ENCODE data around the gene ITGA6.

Gene ITGA6

GRCh38 chr2:172405673-172406072, 21.7 kb upstream of the ITGA6 start:
- ATAC-seq = no peak

GRCh38 chr2:172408143-172408766, 19.1 kb upstream of the ITGA6 start:
- peaks cover 9% of the 10 kb centered on the region for H3K27me3 Mint-ChIP-seq
- ATAC-seq = no peak
- peaks cover 4% of the 10 kb centered on the region for H3K9me3 Mint-ChIP-seq
- no peak overlapping the region for H3K27ac Mint-ChIP-seq
- no peak overlapping the region for H3K4me3 Mint-ChIP-seq
- H3K4me1 Mint-ChIP-seq = no peaks in the 10 kb centered on the region
- H3K36me3 Mint-ChIP-seq = no peaks in the 10 kb centered on the region

More at GRCh38 chr2:172405673-172406072, 21.7 kb upstream of the ITGA6 start:
- Mint-ChIP-seq H3K27me3 (peaks cover 9% of the 10 kb centered on the region), H3K9me3 (peaks cover 4% of the 10 kb centered on the region), H3K4me1 (no peaks in the 10 kb centered on the region), H3K4me3 (no peak overlapping the region), H3K36me3 (no peaks in the 10 kb centered on the region), H3K27ac (no peak overlapping the region)

GRCh38 chr2:172409042-172409441, 18.3 kb upstream of the ITGA6 start:
- Mint-ChIP-seq H3K4me3 (no peak overlapping the region), H3K36me3 (no peaks in the 10 kb centered on the region), H3K27me3 (peaks cover under 1% of the 10 kb centered on the region), H3K9me3 (peaks cover 4% of the 10 kb centered on the region), H3K27ac (no peak overlapping the region), H3K4me1 (no peaks in the 10 kb centered on the region)
- no peak for ATAC-seq

GRCh38 chr2:172412984-172413492, 14.3 kb upstream of the ITGA6 start:
- no peaks in the 10 kb centered on the region for H3K4me1 Mint-ChIP-seq
- peaks cover 5% of the 10 kb centered on the region for H3K27me3 Mint-ChIP-seq
- H3K36me3 Mint-ChIP-seq = no peaks in the 10 kb centered on the region
- no peak overlapping the region for H3K27ac Mint-ChIP-seq
- H3K9me3 Mint-ChIP-seq = no peaks in the 10 kb centered on the region
- ATAC-seq = no peak
- no peak overlapping the region for H3K4me3 Mint-ChIP-seq

- no peaks in the 10 kb centered on the region for H3K4me1 Mint-ChIP-seq
- no peak overlapping the region for H3K27ac Mint-ChIP-seq
- ATAC-seq = no peak
- no peaks in the 10 kb centered on the region for H3K9me3 Mint-ChIP-seq
- no peaks in the 10 kb centered on the region for H3K36me3 Mint-ChIP-seq
- no peak overlapping the region for H3K4me3 Mint-ChIP-seq
- H3K27me3 Mint-ChIP-seq = peaks cover 19% of the 10 kb centered on the region
These were observed 12.1 kb upstream of the ITGA6 start for GRCh38 chr2:172415157-172415864.

DNA sequence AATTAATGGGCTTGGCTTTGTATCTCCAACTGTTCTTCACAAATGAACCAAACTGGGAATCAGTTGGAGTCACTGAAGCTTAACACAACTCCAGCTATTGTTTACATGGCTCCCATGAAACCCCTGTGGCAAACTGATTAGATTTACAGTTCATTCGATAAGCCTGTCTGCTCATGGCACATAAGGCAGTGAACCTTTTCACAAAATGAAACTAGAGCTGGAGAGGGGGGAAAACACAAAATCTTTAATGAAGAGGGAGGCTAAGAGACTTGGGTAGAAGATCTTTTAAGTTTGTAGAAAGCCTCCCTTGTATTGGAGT, 11.6 kb upstream of the ITGA6 start:
- H3K4me1 Mint-ChIP-seq = no peaks in the 10 kb centered on the region
- H3K27ac Mint-ChIP-seq = no peak overlapping the region
- H3K27me3 Mint-ChIP-seq = peaks cover 23% of the 10 kb centered on the region
- ATAC-seq = no peak
- no peaks in the 10 kb centered on the region for H3K9me3 Mint-ChIP-seq
- H3K4me3 Mint-ChIP-seq = no peak overlapping the region
- no peaks in the 10 kb centered on the region for H3K36me3 Mint-ChIP-seq

- H3K4me1 Mint-ChIP-seq = no peaks in the 10 kb centered on the region
- no peak for ATAC-seq
- H3K4me3 Mint-ChIP-seq = no peak overlapping the region
- H3K27ac Mint-ChIP-seq = no peak overlapping the region
- peaks cover 31% of the 10 kb centered on the region for H3K27me3 Mint-ChIP-seq
- H3K36me3 Mint-ChIP-seq = no peaks in the 10 kb centered on the region
- H3K9me3 Mint-ChIP-seq = no peaks in the 10 kb centered on the region
These were observed 10.8 kb upstream of the ITGA6 start for GRCh38 chr2:172416447-172417058.

DNA sequence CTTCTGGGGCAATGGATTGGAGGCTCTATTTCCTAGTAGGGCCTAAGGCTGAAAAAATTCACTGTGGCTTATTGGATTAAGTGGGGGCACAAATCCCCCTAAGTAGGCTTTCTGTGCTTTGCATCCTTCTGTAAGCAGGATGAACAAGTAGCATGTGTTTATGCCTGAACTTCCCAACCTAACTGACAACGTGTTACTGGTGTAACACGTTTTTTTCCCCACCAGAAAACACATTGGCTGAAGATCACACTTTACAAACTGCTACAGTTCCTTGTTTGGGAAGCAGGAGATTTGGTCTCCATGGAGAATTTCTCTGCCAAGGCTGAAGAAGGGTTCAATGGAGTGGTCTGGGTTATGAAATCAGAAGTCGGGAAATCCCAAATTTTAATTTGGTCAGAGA, 7.2 kb upstream of the ITGA6 start:
- H3K27me3 Mint-ChIP-seq = peaks cover 57% of the 10 kb centered on the region
- no peaks in the 10 kb centered on the region for H3K9me3 Mint-ChIP-seq
- no peak overlapping the region for H3K27ac Mint-ChIP-seq
- no peaks in the 10 kb centered on the region for H3K36me3 Mint-ChIP-seq
- no peak for ATAC-seq
- H3K4me1 Mint-ChIP-seq = no peaks in the 10 kb centered on the region
- H3K4me3 Mint-ChIP-seq = no peak overlapping the region

DNA sequence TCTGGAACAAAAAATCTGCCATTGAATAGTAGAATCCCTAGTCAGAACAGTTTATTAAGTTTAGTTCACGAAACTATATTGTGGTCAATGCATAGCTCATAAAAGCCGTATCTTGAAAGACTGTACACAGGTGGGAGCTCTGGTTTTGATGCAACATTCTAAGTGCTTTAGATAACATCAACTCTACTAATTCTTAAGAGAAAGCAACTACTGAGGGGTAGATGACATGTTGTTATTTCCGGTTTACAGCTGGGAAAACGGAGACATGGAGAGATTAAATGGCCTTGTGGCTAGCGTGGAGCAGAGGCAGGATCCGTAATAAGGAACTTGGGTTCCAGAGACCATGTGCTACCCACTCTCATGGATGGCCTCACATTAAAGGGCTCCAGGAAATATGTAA, 4.2 kb upstream of the ITGA6 start:
- H3K4me3 Mint-ChIP-seq = no peak overlapping the region
- ATAC-seq = no peak
- H3K4me1 Mint-ChIP-seq = peaks cover 7% of the 10 kb centered on the region
- H3K27ac Mint-ChIP-seq = no peak overlapping the region
- peaks cover 51% of the 10 kb centered on the region for H3K27me3 Mint-ChIP-seq
- no peaks in the 10 kb centered on the region for H3K9me3 Mint-ChIP-seq
- H3K36me3 Mint-ChIP-seq = no peaks in the 10 kb centered on the region

GRCh38 chr2:172425336-172425735, 2.0 kb upstream of the ITGA6 start:
- peaks cover 38% of the 10 kb centered on the region for H3K27me3 Mint-ChIP-seq
- no peaks in the 10 kb centered on the region for H3K36me3 Mint-ChIP-seq
- no peak for ATAC-seq
- H3K9me3 Mint-ChIP-seq = no peaks in the 10 kb centered on the region
- peaks cover 16% of the 10 kb centered on the region for H3K4me1 Mint-ChIP-seq
- H3K4me3 Mint-ChIP-seq = no peak overlapping the region
- H3K27ac Mint-ChIP-seq = no peak overlapping the region

GRCh38 chr2:172426635-172427255, 641 bp upstream of the ITGA6 start:
- no peaks in the 10 kb centered on the region for H3K9me3 Mint-ChIP-seq
- H3K4me3 Mint-ChIP-seq = peak overlapping the region; percentile 70
- no peak for ATAC-seq
- H3K27ac Mint-ChIP-seq = no peak overlapping the region
- H3K36me3 Mint-ChIP-seq = no peaks in the 10 kb centered on the region
- peaks cover 20% of the 10 kb centered on the region for H3K4me1 Mint-ChIP-seq
- peaks cover 26% of the 10 kb centered on the region for H3K27me3 Mint-ChIP-seq

DNA sequence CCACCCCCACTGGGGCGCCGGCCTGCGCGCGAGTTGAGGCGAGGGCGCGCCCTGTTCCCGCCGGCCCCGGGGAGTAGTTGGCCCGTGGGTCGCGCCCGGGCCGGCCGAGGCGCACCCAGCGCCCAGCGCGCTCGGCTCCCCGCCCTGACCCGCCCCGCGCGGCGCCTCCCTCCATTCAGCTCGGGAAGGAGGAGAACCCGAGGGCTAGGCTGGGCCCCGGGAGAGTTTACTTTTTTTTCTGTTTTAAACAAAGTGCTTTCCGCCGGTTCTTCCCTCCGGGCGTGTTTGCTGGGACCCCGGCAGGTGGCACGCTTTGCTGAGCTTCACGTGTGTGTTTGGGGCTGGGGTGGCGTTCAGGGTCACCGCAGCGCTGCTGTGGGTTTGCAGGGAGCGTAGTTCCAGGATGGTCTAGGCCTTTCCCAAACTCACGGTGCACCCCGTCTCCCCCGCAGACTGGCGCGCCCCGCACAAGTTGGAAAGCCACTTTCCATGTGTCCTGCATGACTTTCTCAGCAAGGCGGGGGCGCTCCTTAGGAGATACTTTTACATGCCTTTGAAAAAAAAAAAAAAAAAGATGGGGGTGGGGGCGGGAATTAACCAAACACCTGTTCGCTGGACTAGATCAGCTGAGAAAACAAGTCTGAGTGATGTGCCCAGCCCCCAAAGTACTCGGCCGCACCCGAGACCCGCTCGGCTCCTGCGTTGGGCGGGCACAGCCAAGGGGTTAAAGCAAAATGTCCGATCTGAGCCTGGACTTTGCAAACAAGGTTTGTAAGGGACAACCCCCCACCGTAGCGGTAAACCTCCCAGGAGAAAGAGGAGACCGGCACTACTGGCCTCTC, 825 bp downstream of the ITGA6 start:
- ATAC-seq = peak; percentile 56
- H3K4me3 Mint-ChIP-seq = peak overlapping the region; percentile 72
- no peaks in the 10 kb centered on the region for H3K36me3 Mint-ChIP-seq
- H3K27ac Mint-ChIP-seq = no peak overlapping the region
- H3K9me3 Mint-ChIP-seq = no peaks in the 10 kb centered on the region
- peaks cover 20% of the 10 kb centered on the region for H3K4me1 Mint-ChIP-seq
- H3K27me3 Mint-ChIP-seq = peaks cover 25% of the 10 kb centered on the region

DNA sequence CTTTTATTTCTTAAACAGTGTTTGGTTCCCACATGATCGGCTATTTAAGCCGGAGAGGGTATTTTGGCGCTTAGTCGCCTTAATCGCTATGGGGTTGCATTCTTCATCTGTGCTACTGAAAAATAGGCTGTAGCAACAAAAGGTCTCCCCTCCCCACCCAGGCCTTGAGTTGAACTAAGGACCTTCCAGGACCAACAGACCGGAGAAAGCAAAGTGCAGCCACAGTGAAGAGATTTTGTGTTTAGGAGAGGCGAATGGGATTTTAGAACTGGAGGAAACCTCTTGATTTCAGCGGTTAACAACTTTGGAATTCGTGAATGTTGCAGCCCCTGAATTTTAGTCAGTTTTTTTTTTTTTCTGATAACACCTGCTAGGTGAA, 1.4 kb downstream of the ITGA6 start:
- Mint-ChIP-seq H3K27me3 (peaks cover 18% of the 10 kb centered on the region), H3K36me3 (no peaks in the 10 kb centered on the region), H3K4me3 (peak overlapping the region; percentile 72), H3K27ac (no peak overlapping the region), H3K9me3 (no peaks in the 10 kb centered on the region), H3K4me1 (peaks cover 20% of the 10 kb centered on the region)
- ATAC-seq = no peak

DNA sequence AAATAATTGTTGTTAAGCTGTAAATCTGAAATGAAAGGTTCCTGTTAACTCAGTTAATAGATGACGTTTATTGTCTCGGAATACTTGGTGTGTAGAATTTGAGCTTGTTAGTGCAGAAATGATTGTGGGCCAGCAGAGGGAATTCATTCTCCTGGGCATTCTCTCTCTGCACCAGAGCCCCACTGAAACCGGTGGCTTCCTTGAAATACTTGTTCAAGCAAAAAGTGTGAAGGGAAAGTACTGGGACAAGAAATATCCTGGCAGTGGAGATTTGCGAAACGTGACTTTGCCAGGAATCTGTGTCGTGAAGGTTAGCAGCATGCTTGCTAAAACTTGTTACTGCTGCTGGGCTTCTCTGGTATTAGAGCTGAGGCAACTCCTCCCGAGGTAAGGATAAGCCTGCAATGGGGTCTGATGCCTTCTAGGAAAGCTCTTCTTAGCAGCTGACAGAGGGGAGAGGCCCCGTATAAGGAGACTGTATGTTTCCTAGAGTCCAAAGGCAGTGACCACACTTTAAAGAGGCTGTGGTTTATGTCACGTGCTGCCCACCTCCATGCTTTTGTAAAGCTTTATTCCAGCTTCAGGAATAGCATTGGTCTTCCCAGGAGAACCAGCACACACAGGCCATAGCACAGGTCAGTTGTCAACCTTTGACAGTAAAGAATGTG, 2.0 kb downstream of the ITGA6 start:
- no peak for ATAC-seq
- Mint-ChIP-seq H3K4me1 (peaks cover 21% of the 10 kb centered on the region), H3K36me3 (no peaks in the 10 kb centered on the region), H3K4me3 (no peak overlapping the region), H3K27me3 (peaks cover 12% of the 10 kb centered on the region), H3K27ac (no peak overlapping the region), H3K9me3 (no peaks in the 10 kb centered on the region)
